Activated CD8-positive, alpha-beta memory T cell treated with anti-CD3 and anti-CD28 coated beads, Interleukin-2, amount 50 U/mL, for 1 hour (primary cell): ENCODE data around the gene CDH23.
"Not testable (repeated sequence)": the region's sequence is repeated elsewhere in the genome, so short reads cannot be mapped to it uniquely, and the experiment has no call there.

Experiments
- DNase-seq: peaks from one replicate; pipeline ENCODE4 v3.0.0-alpha.2; 2020; ENCODE audit errors: extremely low read depth

Gene CDH23

DNA sequence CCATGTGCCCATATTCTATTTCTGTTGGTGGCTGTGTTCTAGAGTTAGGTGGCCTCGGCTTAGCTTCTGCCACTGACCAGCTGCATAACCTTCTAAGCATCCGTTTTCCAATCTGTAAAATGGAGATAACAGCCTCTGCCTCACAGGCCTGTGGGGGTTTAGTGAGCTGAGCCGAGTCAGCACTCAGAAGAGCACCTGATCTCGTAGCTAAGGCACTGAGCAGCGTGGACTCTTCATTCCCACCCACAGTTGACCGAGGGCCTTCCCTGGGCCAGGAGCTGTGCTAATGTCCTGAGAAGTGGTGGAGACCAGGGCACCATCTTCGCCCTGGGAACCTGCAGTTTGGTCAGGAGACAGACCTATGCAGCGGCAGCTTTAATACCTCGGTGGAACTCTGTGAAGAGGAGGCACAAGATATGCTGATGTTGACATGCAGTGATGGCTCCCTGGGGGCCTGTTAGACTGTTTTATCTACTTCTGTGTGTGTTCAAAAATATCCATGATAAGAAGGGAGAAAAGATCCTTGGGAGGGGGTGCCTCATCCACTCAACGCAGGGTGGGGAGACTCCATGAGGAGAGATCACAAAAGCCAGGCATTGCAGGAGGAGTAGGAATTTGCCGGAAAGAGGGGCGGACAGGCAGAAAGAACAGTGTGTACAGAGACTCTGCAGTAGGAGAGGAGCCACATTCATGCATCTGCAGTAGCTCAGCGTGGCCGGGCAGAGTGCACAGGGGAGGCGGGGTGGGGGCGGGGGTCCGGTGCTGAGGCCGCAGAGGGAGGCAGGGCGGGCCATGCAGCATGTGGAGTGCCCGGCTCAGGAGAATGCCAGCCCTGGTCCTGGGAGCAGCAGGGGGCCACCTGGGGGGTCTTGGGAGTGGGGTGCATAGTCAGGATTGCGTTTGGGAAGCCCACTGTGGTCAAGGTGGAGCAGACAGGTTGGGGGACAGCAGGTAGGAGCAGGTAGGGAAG lies 186.1 kb downstream of the CDH23 start:
- no peak for DNase-seq

DNA sequence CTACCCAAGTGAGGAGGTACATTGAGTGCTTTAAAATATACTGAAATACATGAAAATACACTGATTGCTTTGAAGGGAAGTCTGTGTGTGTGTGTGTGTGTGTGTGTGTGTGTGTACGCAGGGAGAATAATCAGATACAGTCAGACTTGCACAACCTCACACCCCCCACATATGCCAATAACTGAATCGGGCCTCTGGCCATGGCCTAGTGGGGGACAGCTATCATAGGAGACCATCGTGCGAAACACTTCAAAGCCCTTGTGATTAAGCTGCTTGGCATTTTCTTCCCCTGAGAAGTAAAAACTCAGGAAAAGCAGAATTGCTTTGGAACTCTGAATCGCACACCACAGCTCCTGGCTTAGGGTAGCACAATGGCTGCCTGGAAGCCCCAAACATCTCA lies 187.7 kb downstream of the CDH23 start:
- no peak for DNase-seq

DNA sequence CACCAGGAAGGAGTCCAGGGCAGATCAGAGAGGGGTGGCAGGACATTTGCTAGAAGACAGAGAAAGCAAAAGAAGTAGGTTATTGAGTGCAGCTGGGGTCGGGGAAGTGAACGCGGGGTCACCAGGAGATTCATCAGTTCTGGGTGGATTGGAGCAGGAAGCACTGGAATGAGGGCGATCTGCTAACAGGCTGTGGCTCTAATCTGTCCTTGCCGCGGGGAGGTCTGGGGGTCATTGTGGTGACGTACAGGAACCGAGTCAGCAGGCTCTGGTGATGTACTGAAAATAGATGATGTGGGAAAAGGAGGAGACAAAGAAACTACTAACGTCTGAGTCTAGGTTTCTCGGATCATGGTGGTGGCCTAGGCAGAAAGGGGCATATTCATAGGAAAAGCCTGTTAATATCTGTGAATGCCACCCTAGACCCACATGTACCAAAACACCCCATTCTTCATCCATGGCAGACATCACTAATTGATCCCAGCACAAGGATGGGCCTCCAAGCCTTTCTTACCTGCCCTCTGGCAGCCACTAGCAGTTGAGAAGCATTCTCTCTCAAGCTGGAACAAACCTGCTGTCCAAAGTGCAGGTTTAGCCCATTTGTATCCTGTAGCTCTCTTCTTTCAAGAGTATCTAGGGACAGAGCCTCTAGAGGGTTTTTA lies 188.3 kb downstream of the CDH23 start:
- DNase-seq: no peak

DNA sequence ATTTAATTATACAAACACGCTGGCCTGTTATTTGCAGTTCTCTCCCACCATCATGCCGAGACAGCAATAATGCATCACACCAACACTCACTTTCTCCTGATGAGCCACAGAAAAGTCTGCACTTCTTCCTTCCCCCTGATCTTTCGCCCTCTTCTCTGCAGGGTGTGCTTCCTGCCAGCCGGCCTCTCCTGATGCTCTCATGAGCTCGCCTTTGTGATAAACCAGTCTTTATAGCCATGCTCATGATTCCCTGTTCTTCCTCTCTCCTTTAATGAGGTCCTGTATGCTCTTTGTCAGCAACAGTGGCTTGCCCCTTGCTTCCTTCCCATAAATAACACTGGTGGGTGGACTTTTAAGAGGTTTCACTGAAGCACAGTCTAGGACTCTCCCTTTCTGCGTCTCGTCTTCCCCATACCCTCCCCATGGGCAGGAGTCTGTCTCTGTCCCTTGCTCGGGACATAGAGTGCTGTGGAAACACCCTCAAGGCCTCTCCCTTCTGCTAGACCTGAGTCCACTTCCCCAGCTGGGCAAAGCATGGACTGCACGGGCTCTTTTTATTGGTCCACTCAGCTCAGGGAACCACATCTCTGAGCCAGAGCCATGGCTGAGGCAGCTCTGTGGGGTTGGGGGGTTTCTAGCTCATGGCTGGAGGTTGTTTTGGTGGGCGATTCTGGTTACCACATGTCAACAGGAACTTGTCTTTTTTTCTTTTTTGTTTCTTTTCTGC lies 189.0 kb downstream of the CDH23 start:
- DNase-seq: no peak

DNA sequence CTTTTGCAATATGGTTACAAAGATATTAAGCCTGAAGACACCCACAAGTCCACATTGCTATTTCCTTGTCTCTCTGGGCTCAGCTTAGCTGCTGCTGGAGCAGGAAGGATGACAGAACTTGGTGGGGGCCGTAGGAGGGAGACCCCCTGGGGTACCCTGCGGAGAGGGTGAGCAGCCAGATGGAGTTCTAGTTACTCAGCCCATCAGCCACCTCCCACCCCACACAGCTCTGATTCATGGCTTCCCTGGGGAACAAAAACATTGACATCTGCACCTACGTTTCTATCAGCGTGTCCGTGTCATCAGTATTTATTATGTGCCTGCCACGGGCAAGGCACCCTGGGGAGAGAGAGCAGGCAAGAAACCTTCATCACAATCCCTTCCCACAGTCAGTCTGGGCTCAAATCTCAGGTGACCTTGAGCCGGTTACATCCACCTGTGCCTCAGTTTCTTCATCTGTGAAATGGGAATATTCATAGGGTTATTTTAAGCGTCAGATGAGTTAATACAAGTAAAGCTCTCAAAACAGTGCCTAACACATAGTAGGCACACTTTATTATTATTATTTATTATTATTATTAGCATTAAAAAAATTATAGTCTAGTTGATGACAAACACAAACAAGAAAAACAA lies 191.3 kb downstream of the CDH23 start:
- no peak for DNase-seq

DNA sequence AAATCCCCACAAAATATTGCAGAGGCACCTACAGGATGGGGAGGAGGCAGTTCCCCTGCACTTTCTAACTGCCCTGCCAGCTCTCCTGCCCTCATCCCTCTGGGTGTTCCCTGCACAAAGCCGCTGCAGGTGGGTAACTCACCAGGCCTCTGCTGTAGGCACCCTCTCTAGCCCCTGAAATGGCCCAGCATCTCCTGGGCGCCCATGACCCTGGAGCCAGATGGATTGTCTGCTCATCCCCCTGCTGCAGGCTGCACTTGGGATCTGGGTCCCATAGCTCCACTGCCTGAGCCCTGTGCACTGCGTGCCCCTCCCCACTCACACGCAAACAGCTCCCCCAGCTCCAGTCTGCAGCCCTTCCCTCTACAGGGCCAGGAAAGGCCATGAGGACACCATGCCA lies 192.0 kb downstream of the CDH23 start:
- no peak for DNase-seq

DNA sequence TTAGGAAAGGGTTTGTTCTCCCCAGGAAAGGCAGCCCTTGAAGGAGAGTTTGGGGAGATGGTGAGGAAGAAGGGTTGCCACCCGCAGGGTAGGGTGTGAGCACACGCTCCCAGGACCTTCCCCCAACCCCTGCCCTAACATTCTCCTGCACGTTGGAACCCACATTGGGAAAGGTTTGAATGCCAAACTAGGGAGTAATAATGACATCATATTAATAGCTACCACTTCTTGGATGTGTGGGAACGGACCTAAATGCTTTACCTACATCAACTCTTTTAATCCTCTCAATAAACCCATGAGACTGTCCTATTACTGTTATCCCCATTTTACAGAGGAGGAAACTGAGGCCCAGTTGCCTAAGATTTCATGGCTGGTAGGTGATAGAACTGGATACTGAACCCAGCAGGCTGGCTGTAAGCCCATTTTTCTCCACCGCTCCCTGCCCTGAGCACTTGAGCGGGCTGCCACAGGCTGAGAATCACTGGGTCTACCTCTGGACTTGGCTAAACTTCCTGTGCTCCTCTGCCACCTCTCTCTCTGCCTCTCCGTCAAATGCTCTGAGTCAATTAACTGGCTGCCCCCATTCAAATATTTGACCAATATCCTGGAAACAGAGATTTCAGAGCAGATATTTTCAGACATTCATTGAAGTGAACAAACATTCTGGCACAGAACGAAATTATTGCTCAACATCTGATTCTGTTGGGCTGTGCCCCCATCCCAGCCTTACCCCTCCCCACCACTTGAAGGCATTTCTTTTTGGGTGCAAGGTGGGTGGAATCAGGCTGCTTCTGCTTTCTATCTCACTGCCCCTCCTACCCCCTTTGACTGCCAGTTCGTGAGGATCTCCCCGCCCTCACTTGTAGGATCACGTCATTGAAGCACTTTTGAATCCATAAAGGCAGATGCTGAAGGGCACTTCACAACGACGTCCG lies 193.2 kb downstream of the CDH23 start:
- no peak for DNase-seq

DNA sequence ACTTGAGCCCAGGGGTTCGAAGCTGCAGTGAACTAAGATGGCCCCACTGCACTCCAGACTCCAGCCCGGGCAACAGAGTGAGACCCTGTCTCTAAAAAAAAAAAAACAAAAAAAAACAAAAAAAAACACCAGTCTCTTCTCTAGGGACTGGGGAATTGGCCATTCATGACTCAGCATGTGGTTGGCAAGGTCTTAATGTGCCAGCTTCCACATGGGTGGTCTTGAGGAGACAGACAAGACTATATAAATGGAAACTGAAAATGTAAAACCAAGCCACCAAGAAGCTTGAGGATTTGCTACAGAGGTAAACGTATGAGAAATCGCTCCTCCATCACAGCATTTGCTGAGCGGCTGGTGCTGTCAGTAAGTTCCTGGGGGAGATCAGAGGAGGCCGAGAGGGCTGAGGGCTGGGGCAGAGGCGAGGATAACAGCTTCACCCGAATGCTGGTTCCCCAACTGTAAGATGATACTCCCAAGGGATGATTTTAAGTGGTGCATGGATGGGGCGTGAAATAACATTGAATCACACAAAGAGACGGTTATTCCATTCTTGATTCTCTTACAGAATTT lies 194.1 kb downstream of the CDH23 start:
- DNase-seq: no peak

DNA sequence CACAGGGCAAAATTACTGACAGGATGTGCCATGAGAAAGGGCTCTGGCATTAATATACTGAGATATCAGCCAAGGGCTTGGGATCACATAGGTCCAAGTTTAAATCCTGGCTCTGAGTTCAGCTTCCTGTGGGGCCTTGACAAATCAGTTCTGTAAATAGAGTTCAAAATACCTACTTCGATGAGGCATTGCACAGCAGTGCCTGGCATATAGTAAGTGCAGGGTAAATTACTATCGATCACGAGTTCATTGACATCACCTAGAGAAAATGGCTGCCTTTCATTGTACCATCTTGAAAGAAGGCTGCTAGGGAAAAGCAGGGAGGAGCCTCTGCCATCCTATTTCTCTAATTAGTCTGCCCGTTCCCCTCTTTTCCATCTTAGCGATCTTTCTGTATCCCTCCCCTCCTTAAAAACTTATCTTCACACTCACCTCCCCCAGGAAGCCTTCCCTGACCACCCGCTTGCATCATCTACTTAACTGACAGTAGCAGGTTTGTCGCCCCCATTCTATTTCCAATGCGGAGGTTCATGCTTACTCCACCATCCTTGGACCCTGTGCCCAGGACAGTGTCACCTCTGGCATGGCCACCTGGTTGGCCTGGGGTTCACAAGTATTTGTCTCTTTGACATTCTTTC lies 198.3 kb downstream of the CDH23 start:
- DNase-seq: no peak

DNA sequence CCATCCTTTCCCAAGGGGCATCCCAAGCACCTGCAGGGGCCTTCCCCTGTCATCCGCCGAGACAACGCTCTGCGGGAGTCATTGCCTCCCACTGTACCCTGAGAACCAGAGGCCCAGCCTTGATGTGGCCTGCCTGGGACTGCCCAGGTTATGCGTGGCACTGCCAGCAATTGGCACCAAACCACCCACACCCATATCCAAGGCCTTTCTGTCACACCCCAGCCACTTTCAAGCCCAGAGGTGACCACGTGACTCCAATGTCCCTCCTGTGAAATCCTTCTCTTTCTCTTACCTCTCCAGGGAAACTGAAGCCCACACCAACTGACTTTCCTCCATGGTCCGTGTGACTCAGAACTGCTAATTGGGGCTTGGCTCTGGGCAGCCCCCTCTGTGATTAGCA lies 198.9 kb downstream of the CDH23 start:
- DNase-seq: no peak

DNA sequence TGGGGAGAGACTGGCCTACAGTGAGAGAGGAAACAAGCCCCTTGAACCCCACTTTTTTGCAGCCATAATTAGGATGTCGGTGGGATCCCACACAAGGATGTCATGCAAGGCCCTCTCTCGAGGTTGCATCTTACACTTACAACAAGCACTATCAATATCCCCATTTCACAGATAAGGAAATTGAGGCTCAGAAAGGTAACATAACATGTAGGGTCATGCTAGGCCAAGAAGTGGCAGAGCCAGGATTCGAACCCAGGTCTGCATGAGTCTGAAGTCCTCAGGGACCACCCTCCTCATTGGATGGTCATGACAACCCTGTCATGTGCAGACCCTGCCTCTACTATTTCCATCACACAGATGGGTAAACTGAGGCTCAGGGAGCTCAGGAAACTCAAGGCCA lies 199.4 kb downstream of the CDH23 start:
- no peak for DNase-seq

DNA sequence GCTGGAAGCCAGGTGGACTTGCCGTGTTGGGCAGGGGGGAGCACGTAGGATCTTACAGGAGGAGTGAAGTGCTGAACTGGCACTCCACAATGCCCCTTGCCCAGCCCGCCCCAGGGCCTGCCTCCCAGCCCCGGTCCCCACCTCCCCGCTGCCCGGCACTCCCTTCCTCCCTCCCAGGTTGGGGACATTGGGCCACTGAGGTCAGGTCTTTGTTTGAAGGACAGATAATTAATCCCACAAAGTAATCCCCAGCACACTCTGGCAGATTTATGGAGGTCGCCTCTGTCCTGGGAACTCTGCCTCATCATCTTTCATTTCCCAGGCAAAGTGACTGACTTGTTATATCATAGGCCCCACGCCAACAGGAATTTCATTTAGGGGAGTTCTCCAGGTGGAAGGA lies 200.0 kb downstream of the CDH23 start:
- DNase-seq: no peak

DNA sequence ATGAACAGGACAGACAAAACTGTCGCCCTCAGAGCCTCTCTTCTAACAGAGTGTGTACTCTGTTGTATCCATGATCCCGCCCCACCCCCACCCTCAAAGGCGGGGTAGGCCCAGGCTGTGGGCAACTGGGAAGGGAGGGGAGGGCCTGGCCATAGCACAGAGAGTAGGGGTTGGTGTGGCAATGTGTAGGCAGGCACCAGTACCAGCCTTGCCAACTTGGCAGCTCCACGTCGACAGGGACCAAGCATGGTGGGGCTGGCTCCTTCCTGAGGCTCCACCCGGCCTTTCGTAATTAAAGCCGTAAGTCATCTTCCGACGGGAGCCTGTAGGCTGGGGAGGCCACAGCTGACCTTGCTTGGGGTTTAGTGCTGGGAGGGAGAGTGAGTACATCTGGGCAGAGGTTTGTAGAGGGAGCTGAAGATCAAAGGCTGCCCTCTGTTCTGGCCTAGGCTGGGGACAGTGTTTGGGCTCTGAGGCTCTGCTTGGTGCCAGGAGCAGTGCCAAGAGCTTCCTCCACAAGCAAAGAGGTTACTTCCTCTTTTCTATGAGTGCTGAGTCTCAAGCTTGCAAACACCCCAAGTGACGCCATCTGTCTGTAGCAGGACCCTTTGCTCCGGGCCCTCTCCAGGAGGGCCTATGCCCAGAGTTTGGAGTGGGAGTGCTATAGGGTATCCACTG lies 201.2 kb downstream of the CDH23 start:
- no peak for DNase-seq

DNA sequence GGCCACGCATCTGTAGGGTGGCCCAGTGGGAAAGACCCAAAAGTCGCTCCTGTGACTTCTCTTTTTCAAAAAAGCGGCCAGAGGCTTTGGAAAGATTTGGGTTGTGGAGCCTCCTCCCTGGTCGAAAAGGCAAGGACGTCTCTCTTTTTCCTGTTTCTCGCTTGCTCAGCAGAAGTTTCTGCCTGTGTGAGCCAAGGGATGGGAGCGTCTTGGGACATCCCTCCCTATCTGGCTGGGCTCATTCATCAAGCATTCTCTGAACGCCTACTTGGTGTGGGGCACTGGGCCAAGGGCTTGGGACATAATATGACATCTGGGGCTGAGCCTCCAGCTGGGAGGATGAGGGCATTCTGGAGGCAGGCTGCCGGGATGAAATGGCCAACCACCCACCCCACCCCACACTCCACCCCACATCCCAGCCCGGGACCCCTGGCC lies 201.9 kb downstream of the CDH23 start:
- no peak for DNase-seq

DNA sequence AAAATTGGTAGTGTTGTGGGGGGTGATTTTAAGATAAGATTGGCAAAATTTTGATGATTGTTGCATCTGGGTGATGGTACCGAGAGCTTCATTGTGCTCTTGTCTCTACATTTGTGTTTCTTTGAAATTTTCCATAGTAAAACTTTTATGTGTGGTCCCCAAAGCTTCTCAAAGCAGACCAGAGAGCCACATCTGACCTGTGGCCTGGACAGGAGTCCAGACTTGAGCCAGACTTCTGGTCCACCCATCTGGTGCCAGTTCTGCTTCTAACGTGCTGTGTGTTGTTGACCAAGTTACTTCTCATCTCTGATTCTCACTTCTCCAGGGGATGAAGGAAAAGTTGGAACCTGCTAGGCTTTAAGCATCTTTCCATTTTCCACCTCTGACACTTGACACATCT lies 202.8 kb downstream of the CDH23 start:
- DNase-seq: no peak

DNA sequence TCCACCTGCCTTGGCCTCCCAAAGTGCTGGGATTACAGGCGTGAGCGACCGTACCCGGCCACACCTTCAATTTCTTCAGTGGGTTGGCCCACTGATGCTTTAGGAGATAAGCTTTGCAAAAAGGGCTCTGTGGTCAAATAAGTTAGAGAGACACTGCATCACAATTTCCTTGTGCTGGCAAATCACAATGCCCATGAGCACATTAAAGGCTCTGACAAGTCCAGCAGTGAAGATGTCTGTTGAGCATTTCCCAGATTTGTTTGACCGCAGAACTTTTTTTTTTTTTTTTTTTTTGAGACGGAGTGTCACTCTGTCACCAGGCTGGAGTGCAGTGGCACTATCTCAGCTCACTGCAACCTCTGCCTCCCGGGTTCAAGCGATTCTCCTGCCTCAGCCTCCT lies 203.5 kb downstream of the CDH23 start:
- DNase-seq: not testable (repeated sequence)

DNA sequence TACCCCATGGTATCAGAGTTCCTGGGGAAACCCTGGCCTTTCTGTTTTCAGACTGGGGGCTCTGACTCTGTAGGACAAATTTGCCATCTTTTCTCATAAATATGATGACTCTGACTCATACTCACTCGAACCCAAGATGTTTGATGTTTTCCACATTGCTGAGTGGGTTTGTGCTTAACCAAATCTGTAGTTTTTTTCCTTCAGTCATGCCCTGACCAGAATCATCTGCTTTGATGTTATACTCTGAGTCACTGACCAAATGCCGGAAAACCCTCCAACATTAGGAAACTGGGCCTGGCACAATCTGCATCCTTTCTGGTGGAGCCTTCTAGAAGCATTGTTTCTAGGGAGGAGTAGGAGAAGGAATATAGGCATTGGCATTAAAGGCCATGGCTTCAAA lies 204.1 kb downstream of the CDH23 start:
- no peak for DNase-seq

DNA sequence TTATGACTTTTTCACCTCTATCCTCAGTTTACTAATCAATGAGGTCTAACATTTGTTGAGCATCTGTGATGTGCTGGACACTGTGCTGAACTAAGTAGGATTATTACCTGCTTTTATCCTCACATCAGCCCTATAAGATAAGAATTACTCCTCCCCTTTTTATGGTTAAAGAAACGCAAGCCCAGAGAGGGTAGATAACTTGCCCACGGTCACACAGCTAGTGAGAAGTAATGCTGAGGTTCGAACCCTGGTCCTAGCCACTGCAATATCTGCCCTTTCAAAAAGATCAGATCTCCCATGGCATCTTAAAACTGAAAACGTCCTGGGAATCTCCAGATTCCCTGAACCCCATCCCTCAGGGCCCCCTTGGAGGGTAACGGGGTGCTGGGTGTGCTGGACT lies 204.6 kb downstream of the CDH23 start:
- no peak for DNase-seq

DNA sequence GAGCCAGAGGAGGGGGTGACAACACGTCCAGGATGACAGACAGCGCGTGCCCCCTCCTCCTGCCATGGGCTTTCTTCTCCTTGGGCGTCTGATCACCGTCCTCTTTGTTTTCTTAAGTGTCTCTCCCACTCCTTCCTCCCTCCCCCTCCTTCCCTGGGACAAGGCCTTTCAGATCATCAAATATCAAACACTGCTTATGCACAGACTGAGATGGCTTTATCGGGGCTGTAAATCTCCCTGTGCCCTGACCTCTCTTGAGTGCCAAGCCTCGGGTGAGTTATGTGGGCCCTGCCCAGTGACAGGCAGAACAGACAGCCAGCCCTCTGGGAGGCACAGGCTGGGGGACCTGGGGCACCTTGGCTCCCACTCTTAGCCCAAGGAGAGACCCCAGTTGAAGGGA lies 206.4 kb downstream of the CDH23 start:
- no peak for DNase-seq

DNA sequence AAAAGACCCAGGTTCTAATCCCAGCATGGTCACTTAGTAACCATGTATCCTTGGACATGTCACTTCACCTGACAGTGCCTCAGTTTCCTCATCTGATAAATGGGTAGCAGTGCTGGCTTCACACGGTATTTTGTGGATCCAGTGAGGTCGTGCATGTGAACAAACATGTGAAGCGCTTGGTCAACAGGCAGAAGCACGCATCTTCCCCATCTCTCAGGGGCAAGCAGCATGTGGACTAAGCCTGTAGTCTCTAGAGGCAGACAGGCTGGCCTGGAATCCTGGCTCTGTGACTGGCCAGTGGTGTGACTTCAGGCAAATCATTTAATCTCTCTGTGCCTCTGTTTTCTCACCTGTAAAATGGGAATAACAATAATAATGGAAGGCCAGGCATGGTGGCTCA lies 207.0 kb downstream of the CDH23 start:
- DNase-seq: no peak
